Heart left ventricle (tissue), 13 donors: ENCODE data around the gene RUFY1.

Experiments
- POLR2A ChIP-seq, 2 donors: fragments of 450-650 bp; IDR thresholded peaks; one replicate each; pipeline ENCODE4 v1.6.1; 2017; ENCODE audit warnings: antibody characterized with exemption in 2 of 2, mild to moderate bottlenecking in 2 of 2, moderate library complexity in 2 of 2
- TF ChIP-seq, protein P1 (sequence below), 12 donors: fragments of 200-600 bp; sonication (generic) in 4 of 12; IDR thresholded peaks; one replicate each; pipeline versions ENCODE4 v1.5.0 to v1.8.0; 2018 to 2022; ENCODE audit warnings: antibody characterized with exemption in 12 of 12, mild to moderate bottlenecking in 5 of 12
- donor health status: ischemic (EF 13 %, LVEDD 7.1; RV severe dilation, severe dysfunction).
- donor health status: DM: no; HTN: yes; CAD: no.
- donor health status: DM: no; HTN: no; CAD: no.
- donor health status: ischemic (EF 25% LVEDD 6.9; RV normal size, moderate dysfunction).
- donor health status: ischemic (EF 25% LVEDD 5.7; RV mildly dilated, moderate dysfunction).
- donor health status: ischemic (EF 35%, LVEDD 5.7; RV mildly dilated, moderate dysfunction).
- donor health status: nonischemic (EF 11% LVEDD 7.7; RV severe dilation, severe dysfunction).
- donor health status: DM: yes; HTN: yes; CAD: no.
- donor health status: PGD.
- donor health status: ischemic (EF 29% LVEDD 5.4; RV normal size, mild dysfunction).
- donor health status: nonischemic (EF 23%, LVEDD 6.1; RV moderate dilation, normal function).

GRCh38 chr5:179553875-179554274 lies 3.5 kb downstream of the RUFY1 start:
- TF ChIP-seq, protein P1, sequence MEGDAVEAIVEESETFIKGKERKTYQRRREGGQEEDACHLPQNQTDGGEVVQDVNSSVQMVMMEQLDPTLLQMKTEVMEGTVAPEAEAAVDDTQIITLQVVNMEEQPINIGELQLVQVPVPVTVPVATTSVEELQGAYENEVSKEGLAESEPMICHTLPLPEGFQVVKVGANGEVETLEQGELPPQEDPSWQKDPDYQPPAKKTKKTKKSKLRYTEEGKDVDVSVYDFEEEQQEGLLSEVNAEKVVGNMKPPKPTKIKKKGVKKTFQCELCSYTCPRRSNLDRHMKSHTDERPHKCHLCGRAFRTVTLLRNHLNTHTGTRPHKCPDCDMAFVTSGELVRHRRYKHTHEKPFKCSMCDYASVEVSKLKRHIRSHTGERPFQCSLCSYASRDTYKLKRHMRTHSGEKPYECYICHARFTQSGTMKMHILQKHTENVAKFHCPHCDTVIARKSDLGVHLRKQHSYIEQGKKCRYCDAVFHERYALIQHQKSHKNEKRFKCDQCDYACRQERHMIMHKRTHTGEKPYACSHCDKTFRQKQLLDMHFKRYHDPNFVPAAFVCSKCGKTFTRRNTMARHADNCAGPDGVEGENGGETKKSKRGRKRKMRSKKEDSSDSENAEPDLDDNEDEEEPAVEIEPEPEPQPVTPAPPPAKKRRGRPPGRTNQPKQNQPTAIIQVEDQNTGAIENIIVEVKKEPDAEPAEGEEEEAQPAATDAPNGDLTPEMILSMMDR (IDR thresholded peaks at IDR 0.05), result no peak
- no peak for TF ChIP-seq POLR2A (IDR thresholded peaks at IDR 0.05)
